ENCODE data around the gene CBLL2. TPM values are rescaled to one million over a fixed set of nuclear protein-coding genes. Genes with fewer than 3 reads are reported as not detected.

Gene CBLL2
- total and polyA plus RNA-seq, 5 experiments from 2014 or later, result not detected

- Mint-ChIP-seq H3K27me3 (peaks cover 0 to 10% (median 0%) of the 10 kb centered on the region in 5 donors), H3K36me3 (no peaks in the 10 kb centered on the region), H3K27ac (no peak overlapping the region), H3K9me3 (peaks cover 0 to 3% (median 0%) of the 10 kb centered on the region in 9 donors), H3K4me1 (peaks cover 0 to 6% (median 1%) of the 10 kb centered on the region in 4 donors), H3K4me3 (no peak overlapping the region)
- DNase-seq (no peak), ATAC-seq (no peak)
- POLR2A ChIA-PET, result no interaction called here
Observed at GRCh38 chrX:22300130-22300529, 27.4 kb downstream of the CBLL2 start.

GRCh38 chrX:22310779-22311178, 38.1 kb downstream of the CBLL2 start:
- DNase-seq, result no peak
- H3K9me3 Mint-ChIP-seq, result peaks cover 0 to 9% (median 0%) of the 10 kb centered on the region in 9 donors
- H3K4me1 Mint-ChIP-seq, result no peaks in the 10 kb centered on the region
- POLR2A ChIA-PET, result no interaction called here
- no peak overlapping the region for H3K27ac Mint-ChIP-seq
- no peak for ATAC-seq
- H3K4me3 Mint-ChIP-seq, result no peak overlapping the region
- H3K27me3 Mint-ChIP-seq, result peaks cover 0 to 8% (median 4%) of the 10 kb centered on the region in 5 donors
- H3K36me3 Mint-ChIP-seq, result peaks cover 0 to 5% (median 0%) of the 10 kb centered on the region in 3 donors

GRCh38 chrX:22313766-22314165, 41.1 kb downstream of the CBLL2 start:
- no peak overlapping the region for H3K27ac Mint-ChIP-seq
- H3K36me3 Mint-ChIP-seq, result peaks cover 0 to 5% (median 0%) of the 10 kb centered on the region in 3 donors

GRCh38 chrX:22314211-22314610, 41.5 kb downstream of the CBLL2 start:
- Mint-ChIP-seq H3K4me3 (no peak overlapping the region), H3K9me3 (peaks cover 0 to 9% (median 0%) of the 10 kb centered on the region in 9 donors), H3K36me3 (peaks cover 0 to 5% (median 0%) of the 10 kb centered on the region in 3 donors), H3K4me1 (no peaks in the 10 kb centered on the region), H3K27me3 (peaks cover 0 to 8% (median 4%) of the 10 kb centered on the region in 5 donors), H3K27ac (no peak overlapping the region)
- DNase-seq, result no peak
- ATAC-seq, result no peak
- POLR2A ChIA-PET, result no interaction called here

More at GRCh38 chrX:22313766-22314165, 41.1 kb downstream of the CBLL2 start:
- Mint-ChIP-seq H3K4me3 (no peak overlapping the region), H3K27me3 (peaks cover 0 to 8% (median 4%) of the 10 kb centered on the region in 5 donors), H3K9me3 (peaks cover 0 to 9% (median 0%) of the 10 kb centered on the region in 9 donors), H3K4me1 (no peaks in the 10 kb centered on the region)
- POLR2A ChIA-PET, result no interaction called here
- DNase-seq, result no peak
- ATAC-seq, result no peak

- no peaks in the 10 kb centered on the region for H3K4me1 Mint-ChIP-seq
- ATAC-seq, result no peak
- no peak for DNase-seq
- POLR2A ChIA-PET, result no interaction called here
- H3K36me3 Mint-ChIP-seq, result peaks cover 0 to 5% (median 0%) of the 10 kb centered on the region in 3 donors
- peaks cover 0 to 8% (median 4%) of the 10 kb centered on the region in 5 donors for H3K27me3 Mint-ChIP-seq
- H3K9me3 Mint-ChIP-seq, result peaks cover 0 to 9% (median 0%) of the 10 kb centered on the region in 9 donors
- H3K27ac Mint-ChIP-seq, result no peak overlapping the region
- H3K4me3 Mint-ChIP-seq, result no peak overlapping the region
Observed at GRCh38 chrX:22314692-22315091, 42.0 kb downstream of the CBLL2 start.

DNA sequence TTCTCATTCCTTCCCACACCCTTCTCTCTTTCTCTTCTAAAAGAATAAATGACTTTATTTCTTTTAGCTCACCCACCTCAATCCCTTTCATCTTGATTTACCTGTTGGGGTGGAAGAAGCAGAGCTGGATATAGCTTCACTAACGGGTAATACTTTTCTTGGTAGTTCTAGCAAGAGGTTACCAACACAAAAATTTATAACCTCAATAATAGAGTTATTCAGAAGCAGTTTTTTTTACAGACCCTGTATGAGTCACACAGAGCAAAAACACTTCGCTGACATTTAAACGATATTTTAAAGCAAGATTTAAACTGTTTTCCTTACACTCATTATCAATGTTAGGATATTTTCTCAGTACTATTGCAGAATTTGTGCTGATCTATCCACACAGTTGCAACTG, 42.4 kb downstream of the CBLL2 start:
- H3K4me1 Mint-ChIP-seq, result no peaks in the 10 kb centered on the region
- DNase-seq (no peak), ATAC-seq (no peak)
- peaks cover 0 to 9% (median 0%) of the 10 kb centered on the region in 9 donors for H3K9me3 Mint-ChIP-seq
- H3K27me3 Mint-ChIP-seq, result peaks cover 0 to 8% (median 4%) of the 10 kb centered on the region in 5 donors
- H3K4me3 Mint-ChIP-seq, result no peak overlapping the region
- no peak overlapping the region for H3K27ac Mint-ChIP-seq
- POLR2A ChIA-PET, result no interaction called here
- H3K36me3 Mint-ChIP-seq, result peaks cover 0 to 5% (median 0%) of the 10 kb centered on the region in 3 donors

DNA sequence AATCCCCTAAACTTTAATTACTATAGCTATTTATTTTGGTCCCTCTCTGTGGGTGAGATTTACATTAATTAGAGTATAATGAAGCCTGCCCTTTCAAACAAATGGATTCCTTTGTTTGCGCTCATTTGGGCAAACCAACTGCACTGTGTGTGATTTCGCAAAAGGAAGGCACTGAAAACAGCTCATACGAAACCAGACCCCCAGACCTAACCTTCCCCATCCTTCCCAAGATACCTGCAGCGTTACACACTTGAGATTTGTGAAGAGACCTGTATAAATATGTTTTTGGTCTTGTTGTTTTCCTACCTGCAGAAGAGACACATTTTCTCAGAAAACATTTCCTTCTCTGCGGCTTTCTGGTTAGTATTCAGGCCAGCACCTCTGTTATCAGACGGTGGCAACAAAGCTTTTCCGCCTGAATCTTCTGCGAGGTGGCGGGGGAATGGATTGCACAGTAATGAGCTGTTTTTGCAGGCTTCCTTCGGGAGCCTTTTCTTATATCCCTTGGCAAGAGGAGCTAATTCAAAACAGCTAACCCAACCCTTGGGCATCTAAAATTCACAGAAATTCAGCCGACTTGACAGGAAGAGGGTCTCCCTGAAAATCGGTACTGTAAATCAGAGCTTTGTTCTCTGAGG, 47.6 kb downstream of the CBLL2 start:
- Mint-ChIP-seq H3K36me3 (peaks cover 0 to 4% (median 0%) of the 10 kb centered on the region in 3 donors), H3K27ac (no peak overlapping the region), H3K4me1 (no peaks in the 10 kb centered on the region), H3K27me3 (peaks cover 0 to 9% (median 2%) of the 10 kb centered on the region in 5 donors), H3K4me3 (no peak overlapping the region), H3K9me3 (peaks cover 0 to 9% (median 0%) of the 10 kb centered on the region in 9 donors)
- POLR2A ChIA-PET, result no interaction called here
- no peak for DNase-seq
- no peak for ATAC-seq

GRCh38 chrX:22323541-22323940, 50.8 kb downstream of the CBLL2 start:
- Mint-ChIP-seq H3K4me1 (no peaks in the 10 kb centered on the region), H3K27me3 (peaks cover 0 to 11% (median 6%) of the 10 kb centered on the region in 5 donors), H3K9me3 (peaks cover 0 to 9% (median 0%) of the 10 kb centered on the region in 9 donors), H3K36me3 (peaks cover 0 to 4% (median 0%) of the 10 kb centered on the region in 3 donors), H3K4me3 (no peak overlapping the region), H3K27ac (no peak overlapping the region)
- DNase-seq, result no peak
- ATAC-seq, result no peak
- POLR2A ChIA-PET, result no interaction called here

Other genes with a start within 250 kb of the CBLL2 start
- gene PHEX, start 240.6 kb upstream of the CBLL2 start, total RNA-seq, result under 1 TPM; 0.18 to 0.19 TPM
- gene PHEX, start 240.6 kb upstream of the CBLL2 start, polyA plus RNA-seq, result not detected

All from naive thymus-derived CD8-positive, alpha-beta T cell (primary cell).